PC-9 (cell line): ENCODE measurements around the gene INHA. TPM values are rescaled to one million over a fixed set of nuclear protein-coding genes. Genes with fewer than 3 reads are reported as not detected.

Source experiments
- BruUV-seq: library from RNA; stranded (reverse); fragments of 400-500 nt; replicated peaks from 2 replicates; lab custom pipeline; 2021; lab: Mats Ljungman, UMichigan
- CTCF ChIA-PET: fragments of 300-600 bp; sonication (Branson Sonifier 250); formaldehyde crosslinking; loops from one replicate; lab custom pipeline; 2022; ENCODE audit warnings: antibody characterized with exemption; lab: Charles Lee
- POLR2A ChIA-PET: fragments of 300-600 bp; sonication (Branson Sonifier 250); formaldehyde crosslinking; loops from one replicate; lab custom pipeline; 2022; ENCODE audit warnings: antibody characterized with exemption; ENCODE audit not compliant: unreplicated experiment; lab: Charles Lee
- DNase-seq, 2 experiments: peaks; one replicate each; pipeline versions ENCODE4 v3.0.0 to v3.0.0-alpha.2; 2015 to 2022; ENCODE audit warnings: mixed read lengths in 1 of 2
- H2AFZ ChIP-seq: fragments of 200-600 bp; sonication (generic); 2 replicates; pipeline ENCODE4 v1.8.1; 2017; ENCODE audit warnings: antibody characterized with exemption
- H3F3A ChIP-seq: fragments of 200-600 bp; sonication (generic); 2 replicates; pipeline ENCODE4 v1.8.1; 2017; ENCODE audit warnings: antibody characterized with exemption, mild to moderate bottlenecking, low read depth; ENCODE audit not compliant: insufficient read depth
- H3K27ac ChIP-seq: fragments of 200-600 bp; sonication (generic); 2 replicates; pipeline ENCODE4 v1.6.1; 2016; ENCODE audit warnings: mixed run types
- H3K27me3 ChIP-seq: fragments of 200-600 bp; sonication (generic); 2 replicates; pipeline ENCODE4 v1.6.1; 2016; ENCODE audit warnings: low read depth, mixed run types; ENCODE audit not compliant: insufficient read depth
- H3K36me3 ChIP-seq: fragments of 200-600 bp; sonication (generic); 2 replicates; pipeline ENCODE4 v1.6.1; 2016; ENCODE audit warnings: low read depth, mixed run types
- H3K4me1 ChIP-seq: fragments of 200-600 bp; sonication (generic); replicated peaks from 2 replicates; pipeline ENCODE4 v1.6.1; 2016; ENCODE audit warnings: mixed run types; ENCODE audit not compliant: insufficient read depth
- H3K4me2 ChIP-seq: fragments of 200-600 bp; sonication (generic); 2 replicates; pipeline ENCODE4 v1.6.1; 2017; ENCODE audit warnings: mixed run types
- H3K4me3 ChIP-seq: fragments of 200-600 bp; sonication (generic); 2 replicates; pipeline ENCODE4 v1.6.1; 2016; ENCODE audit warnings: mixed run types
- H3K79me2 ChIP-seq: fragments of 200-600 bp; sonication (generic); 2 replicates; pipeline ENCODE4 v1.6.1; 2017; ENCODE audit warnings: low read depth, mixed run types
- H3K9me2 ChIP-seq: fragments of 200-600 bp; sonication (generic); 2 replicates; pipeline ENCODE4 v1.8.1; 2017; ENCODE audit warnings: mild to moderate bottlenecking; ENCODE audit not compliant: insufficient read depth
- H3K9me3 ChIP-seq: fragments of 200-600 bp; sonication (generic); 2 replicates; pipeline ENCODE4 v1.8.1; 2016; ENCODE audit warnings: low read depth; ENCODE audit not compliant: insufficient read depth
- H4K20me1 ChIP-seq: fragments of 200-600 bp; sonication (generic); 2 replicates; pipeline ENCODE4 v1.8.1; 2017; ENCODE audit not compliant: insufficient read depth
- CTCF ChIP-seq: fragments of 200-600 bp; sonication (generic); conservative IDR thresholded peaks from 2 replicates; pipeline ENCODE4 v1.6.1; 2017; ENCODE audit warnings: mixed run types, antibody characterized with exemption, mild to moderate bottlenecking, moderate library complexity
- EZH2 ChIP-seq: fragments of 200-600 bp; sonication (generic); IDR thresholded peaks from 2 replicates; pipeline ENCODE4 v1.8.0; 2017; ENCODE audit warnings: antibody characterized with exemption, low read depth
- intact Hi-C: fragments of 100-400 bp; cut with micrococcal nuclease; formaldehyde crosslinking; loops from one replicate; pipeline ENCODE4 v1.10.0; 2022; ENCODE audit not compliant: unreplicated experiment
- total RNA-seq: library from RNA; stranded (reverse); gene quantifications from 2 replicates; pipeline ENCODE4 v1.2.3, GENCODE V29; 2021

Gene INHA
- total RNA-seq, 1 experiment from 2014 or later, result 5.2 TPM

GRCh38 chr2:219574484-219575311 lies 2.6 kb downstream of the INHA start:
- H3K4me1 ChIP-seq, result peaks cover 21% of the 10 kb centered on the region
- no TSS peak for BruUV-seq
- no peaks in the 10 kb centered on the region for H3K9me2 ChIP-seq
- peaks cover under 1% of the 10 kb centered on the region; the same call in 1 of the 2 replicates for H3F3A ChIP-seq
- no peak overlapping the region for H2AFZ ChIP-seq
- TF ChIP-seq EZH2 (no peak), CTCF (no peak)
- intact Hi-C loops, result no loop called here
- no peak overlapping the region for H3K4me3 ChIP-seq
- CTCF ChIA-PET, result interaction anchor here (0.5 to 0.6 kb wide), 2 partner anchors 9 to 276 kb away, joined by 3 to 6 read pairs; no protein-coding TSS in a partner anchor
- H3K9me3 ChIP-seq, result no peaks in the 10 kb centered on the region
- DNase-seq, result no peak
- no peaks in the 10 kb centered on the region for H3K36me3 ChIP-seq
- no peaks in the 10 kb centered on the region for H3K27me3 ChIP-seq
- no peak overlapping the region for H3K27ac ChIP-seq
- POLR2A ChIA-PET, result no interaction called here
- no peak overlapping the region for H3K4me2 ChIP-seq
- H4K20me1 ChIP-seq, result no peaks in the 10 kb centered on the region
- H3K79me2 ChIP-seq, result peaks cover 7% of the 10 kb centered on the region

- no peaks in the 10 kb centered on the region for H3K9me2 ChIP-seq
- H3K4me2 ChIP-seq, result no peak overlapping the region
- CTCF ChIA-PET, result no interaction called here
- H3F3A ChIP-seq, result no peaks in the 10 kb centered on the region
- no peaks in the 10 kb centered on the region for H3K27me3 ChIP-seq
- no peak overlapping the region for H3K27ac ChIP-seq
- TF ChIP-seq CTCF, result no peak
- no peak for TF ChIP-seq EZH2
- H3K9me3 ChIP-seq, result no peaks in the 10 kb centered on the region
- BruUV-seq, result no TSS peak
- no peaks in the 10 kb centered on the region for H3K36me3 ChIP-seq
- intact Hi-C loops, result no loop called here
- H3K4me1 ChIP-seq, result peaks cover 18% of the 10 kb centered on the region; the same call in 1 of the 2 replicates
- DNase-seq, result no peak
- no peaks in the 10 kb centered on the region for H4K20me1 ChIP-seq
- H2AFZ ChIP-seq, result no peak overlapping the region
- no peak overlapping the region for H3K4me3 ChIP-seq
- POLR2A ChIA-PET, result no interaction called here
- H3K79me2 ChIP-seq, result no peaks in the 10 kb centered on the region
These were observed 3.7 kb downstream of the INHA start for GRCh38 chr2:219575566-219576504.
